Liver (tissue), 3 donors: Measurements from ENCODE around the gene FOLR3.

ENCODE experiments used
- CTCF ChIP-seq: fragments of 150-350 bp; IDR thresholded peaks from 2 replicates; pipeline ENCODE4 v1.5.1; 2017; ENCODE audit warnings: improper control_type of control experiment, low read depth, low read length; ENCODE audit not compliant: missing input control
- JUND ChIP-seq, 2 donors: IDR thresholded peaks; 2 replicates each; pipeline ENCODE4 v1.6.1; 2016; ENCODE audit warnings: antibody characterized with exemption in 2 of 2
- RAD21 ChIP-seq, 2 donors: IDR thresholded peaks; 2 replicates each; pipeline ENCODE4 v1.6.1; 2016; ENCODE audit warnings: antibody characterized with exemption in 2 of 2, mild to moderate bottlenecking in 2 of 2
- REST ChIP-seq: IDR thresholded peaks from 2 replicates; pipeline ENCODE4 v1.6.1; 2016; ENCODE audit warnings: antibody characterized with exemption, mild to moderate bottlenecking
- RXRA ChIP-seq, 2 donors: IDR thresholded peaks; 2 replicates each; pipeline ENCODE4 v1.6.1; 2017 to 2018; ENCODE audit warnings: antibody characterized with exemption in 2 of 2, mild to moderate bottlenecking in 1 of 2
- donor health status: healthy.
- donor health status: healthy.

- TF ChIP-seq JUND (IDR thresholded peaks at IDR 0.05) (no peak), RAD21 (IDR thresholded peaks at IDR 0.05) (no peak), CTCF (no peak), RXRA (IDR thresholded peaks at IDR 0.05) (no peak), REST (no peak)
Measured at GRCh38 chr11:72177656-72178055, 42.1 kb downstream of the FOLR3 start.
